HT-29 (cell line): ENCODE data around the gene RBM47. TPM values are rescaled to one million over a fixed set of nuclear protein-coding genes. Genes with fewer than 3 reads are reported as not detected.
"Not testable (repeated sequence)": the region's sequence is repeated elsewhere in the genome, so short reads cannot be mapped to it uniquely, and the experiment has no call there.

Source experiments
- DNase-seq: peaks from one replicate; pipeline ENCODE4 v3.0.0-alpha.2; 2015; ENCODE audit warnings: low spot score
- total RNA-seq: library from RNA; depleted of rRNA; stranded (reverse); fragments of >200 nt; shearing (Covaris generic); gene quantifications from 2 replicates; pipeline ENCODE4 v1.2.3, GENCODE V29; 2014

RBM47 gene
- total RNA-seq, 1 experiment from 2014 or later, result 276 TPM

- no peak for DNase-seq
Measured at GRCh38 chr4:40414673-40415072, 215.0 kb downstream of the RBM47 start.

- no peak for DNase-seq
Measured at GRCh38 chr4:40412866-40413795, 216.5 kb downstream of the RBM47 start.

- no peak for DNase-seq
Measured at GRCh38 chr4:40412388-40412787, 217.3 kb downstream of the RBM47 start.

GRCh38 chr4:40409835-40410234 lies 219.8 kb downstream of the RBM47 start:
- no peak for DNase-seq

GRCh38 chr4:40407468-40407867 lies 222.2 kb downstream of the RBM47 start:
- not testable (repeated sequence) for DNase-seq

- no peak for DNase-seq
Measured at GRCh38 chr4:40406340-40406739, 223.3 kb downstream of the RBM47 start.

- DNase-seq, result no peak
Measured at GRCh38 chr4:40405193-40405592, 224.5 kb downstream of the RBM47 start.

- no peak for DNase-seq
Measured at GRCh38 chr4:40403081-40403480, 226.6 kb downstream of the RBM47 start.

GRCh38 chr4:40402556-40402955 lies 227.1 kb downstream of the RBM47 start:
- no peak for DNase-seq

GRCh38 chr4:40401631-40402030 lies 228.0 kb downstream of the RBM47 start:
- no peak for DNase-seq

GRCh38 chr4:40401096-40401495 lies 228.6 kb downstream of the RBM47 start:
- DNase-seq, result no peak

GRCh38 chr4:40399578-40399977 lies 230.1 kb downstream of the RBM47 start:
- DNase-seq, result no peak

- DNase-seq, result peak; percentile 68
Measured at GRCh38 chr4:40395908-40396793, 233.5 kb downstream of the RBM47 start.

GRCh38 chr4:40395166-40395900 lies 234.3 kb downstream of the RBM47 start:
- DNase-seq, result no peak

GRCh38 chr4:40394236-40394635 lies 235.4 kb downstream of the RBM47 start:
- no peak for DNase-seq

- DNase-seq, result not testable (repeated sequence)
Measured at GRCh38 chr4:40392241-40392640, 237.4 kb downstream of the RBM47 start.

GRCh38 chr4:40389986-40390385 lies 239.7 kb downstream of the RBM47 start:
- DNase-seq, result no peak

- DNase-seq, result no peak
Measured at GRCh38 chr4:40388239-40388638, 241.4 kb downstream of the RBM47 start.

GRCh38 chr4:40380647-40381046 lies 249.0 kb downstream of the RBM47 start:
- no peak for DNase-seq

GRCh38 chr4:40379248-40379647 lies 250.4 kb downstream of the RBM47 start:
- DNase-seq, result no peak

GRCh38 chr4:40378619-40379018 lies 251.0 kb downstream of the RBM47 start:
- no peak for DNase-seq
